Measurements from ENCODE around the gene CAB39.
"Not testable (repeated sequence)": the region's sequence is repeated elsewhere in the genome, so short reads cannot be mapped to it uniquely, and the experiment has no call there.

The CAB39 gene

DNA sequence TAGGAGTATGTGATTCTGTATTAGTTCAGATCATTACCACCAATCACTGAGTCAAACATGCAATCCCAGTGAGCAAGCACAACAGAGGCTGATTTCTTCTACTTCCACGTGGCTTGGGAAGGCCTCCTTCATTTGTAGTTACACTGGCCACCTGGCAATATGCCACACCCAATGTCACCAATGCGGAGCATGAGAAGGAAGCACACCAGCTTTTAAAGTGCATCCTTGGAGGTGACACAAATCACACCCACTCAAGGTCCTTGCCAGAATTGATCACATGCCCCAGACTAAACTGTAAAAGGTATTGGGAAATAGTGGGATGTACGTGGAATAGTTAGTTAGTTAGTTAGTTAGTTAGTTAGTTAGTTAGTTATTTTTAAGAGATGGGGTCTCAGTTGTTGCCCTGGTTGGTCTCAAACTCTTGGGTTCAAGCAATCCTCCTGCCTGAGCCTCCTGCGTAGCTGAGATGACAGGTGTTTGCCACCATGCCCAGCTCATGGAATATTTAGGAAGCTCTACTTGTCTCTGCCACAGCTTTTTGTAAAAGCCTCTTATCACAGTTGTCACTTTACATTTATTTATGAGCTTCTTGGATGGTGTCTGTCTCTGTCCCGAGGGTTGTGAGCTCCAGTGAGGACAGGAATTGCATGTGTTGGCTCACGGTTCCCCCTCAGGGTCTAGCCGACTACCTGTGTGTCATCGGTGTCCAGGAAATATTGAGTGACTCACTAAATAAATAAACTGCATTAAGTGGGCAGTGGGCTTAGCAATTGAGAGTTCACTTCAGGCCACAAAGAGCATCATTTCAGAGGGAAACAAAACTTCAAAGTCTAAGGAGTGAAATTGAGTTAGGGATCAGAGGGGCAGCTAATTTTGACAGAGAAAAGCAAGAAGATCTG lies 28.1 kb upstream of the CAB39 start:
- DNase-seq: peak; percentile 37

DNA sequence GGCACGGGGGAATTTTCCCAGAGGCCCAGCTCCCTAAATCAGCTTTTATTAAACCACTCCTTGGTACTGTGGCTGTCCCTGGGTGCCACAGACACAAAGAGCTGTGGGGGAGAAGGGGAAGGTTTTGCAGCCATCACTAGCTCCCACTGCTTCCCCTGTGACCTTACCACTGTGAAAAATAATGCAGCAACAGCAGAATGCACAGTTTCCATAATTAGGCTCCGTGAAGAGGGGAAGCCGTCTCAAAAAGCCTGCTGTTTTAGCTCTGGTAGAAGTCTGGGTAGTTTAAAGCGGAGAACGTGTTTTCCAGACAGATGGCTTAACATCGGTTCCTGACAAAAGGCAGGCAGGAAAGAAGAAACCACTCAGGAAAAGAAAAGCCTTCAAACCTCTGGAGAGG lies 27.5 kb upstream of the CAB39 start:
- no peak for DNase-seq

DNA sequence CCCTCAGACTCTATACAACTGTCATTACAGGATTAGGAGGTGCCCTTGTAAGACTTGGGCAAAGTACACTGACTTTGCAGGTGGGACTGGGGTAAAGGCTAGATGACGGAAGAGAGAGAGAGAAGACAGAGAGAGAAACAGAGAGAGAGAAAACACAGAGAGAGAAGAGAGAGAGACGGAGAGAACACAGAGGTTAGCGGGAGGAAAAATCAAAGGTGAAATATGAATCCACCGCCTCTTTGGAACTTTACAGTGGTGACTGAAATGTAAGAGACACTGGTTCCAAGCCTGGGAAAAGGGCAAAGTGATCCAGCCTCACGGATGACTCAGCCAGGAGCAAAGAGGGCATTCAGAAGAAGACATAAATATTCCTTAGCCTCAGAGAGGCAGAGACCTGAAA lies 25.1 kb upstream of the CAB39 start:
- peak; percentile 21 for DNase-seq

DNA sequence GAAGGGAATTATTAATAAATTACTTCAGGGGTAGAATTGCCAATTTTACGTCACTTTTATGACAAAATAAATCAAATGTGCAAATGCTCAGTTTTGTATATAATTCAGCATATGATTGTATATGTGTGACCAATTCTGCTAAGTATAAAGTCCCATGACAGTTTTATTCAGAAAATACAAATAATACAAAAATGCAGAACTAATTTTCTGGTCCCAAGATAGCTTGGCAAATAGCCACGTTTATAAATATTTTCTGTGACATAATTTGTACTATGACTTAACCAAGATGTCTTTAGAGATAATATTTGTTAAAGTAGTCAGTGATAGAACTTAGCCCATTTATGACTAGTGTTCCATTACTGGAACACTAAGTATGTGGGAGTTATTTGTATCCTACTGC lies 24.2 kb upstream of the CAB39 start:
- no peak for DNase-seq

DNA sequence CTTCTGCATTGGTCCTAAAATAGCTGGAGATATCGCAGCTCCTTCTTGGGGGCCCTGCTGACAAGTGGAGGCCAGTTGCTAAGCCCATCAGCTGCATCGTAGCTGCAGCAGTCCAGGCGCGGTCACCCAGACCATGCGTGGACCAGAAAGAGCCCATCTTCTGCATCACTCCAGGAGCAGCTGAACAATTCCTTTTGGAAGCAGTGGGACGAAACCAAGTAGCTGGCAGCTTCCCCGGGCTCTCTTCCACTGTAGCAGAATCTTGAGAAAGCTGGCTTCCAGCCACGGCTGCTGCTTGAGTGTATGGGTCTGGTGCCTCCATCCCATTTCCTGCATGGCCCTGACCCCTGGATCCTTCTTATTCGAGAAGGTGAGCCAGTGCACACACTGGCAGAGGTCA lies 22.2 kb upstream of the CAB39 start:
- DNase-seq: peak; percentile 56

DNA sequence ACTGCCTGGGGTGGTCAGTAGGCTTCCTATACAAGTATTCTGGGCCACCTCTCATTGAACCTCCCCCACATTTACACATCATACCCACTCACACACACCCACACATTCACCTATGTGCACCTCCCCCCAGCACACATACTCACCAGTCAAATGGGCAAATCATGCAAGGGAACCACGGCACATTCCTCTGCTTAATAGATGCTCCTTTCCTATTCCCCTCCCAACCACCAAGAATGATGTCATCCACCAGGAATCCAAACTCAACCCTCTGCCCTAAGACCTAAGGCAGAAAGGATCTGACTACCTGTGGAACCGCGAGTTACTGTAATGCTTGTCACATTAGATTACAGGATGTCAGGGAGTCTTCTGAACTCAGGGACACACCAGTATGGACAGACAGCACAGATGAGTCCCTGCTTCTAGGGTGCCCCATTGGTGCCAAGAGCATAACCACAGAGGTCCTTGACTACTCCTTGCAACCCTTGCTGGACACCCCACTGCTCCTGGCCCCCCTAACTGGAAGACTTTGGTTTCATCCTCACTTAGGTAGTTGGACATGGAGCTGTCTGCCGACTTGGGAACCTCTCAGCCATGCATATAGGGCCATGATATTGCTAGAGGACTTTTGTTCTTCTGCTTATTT lies 21.5 kb upstream of the CAB39 start:
- DNase-seq: peak; percentile 95

DNA sequence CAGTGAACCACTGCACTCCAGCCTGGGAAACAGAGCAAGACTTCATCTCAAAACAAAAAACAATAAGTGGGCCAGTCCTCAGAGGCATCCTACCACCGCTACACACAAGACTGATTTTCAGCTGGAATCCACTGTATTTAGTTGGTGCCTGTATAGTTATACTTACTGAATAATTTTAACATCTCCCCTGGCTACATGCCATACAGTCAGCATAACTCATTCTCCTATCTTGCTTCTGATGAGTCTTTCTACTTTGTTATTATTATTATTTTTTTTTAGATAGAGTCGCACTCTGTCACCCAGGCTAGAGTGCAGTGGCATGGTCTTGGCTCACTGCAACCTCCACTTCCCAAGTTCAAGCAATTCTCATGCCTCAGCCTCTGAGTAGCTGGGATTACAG lies 19.9 kb upstream of the CAB39 start:
- DNase-seq: peak; percentile 13

DNA sequence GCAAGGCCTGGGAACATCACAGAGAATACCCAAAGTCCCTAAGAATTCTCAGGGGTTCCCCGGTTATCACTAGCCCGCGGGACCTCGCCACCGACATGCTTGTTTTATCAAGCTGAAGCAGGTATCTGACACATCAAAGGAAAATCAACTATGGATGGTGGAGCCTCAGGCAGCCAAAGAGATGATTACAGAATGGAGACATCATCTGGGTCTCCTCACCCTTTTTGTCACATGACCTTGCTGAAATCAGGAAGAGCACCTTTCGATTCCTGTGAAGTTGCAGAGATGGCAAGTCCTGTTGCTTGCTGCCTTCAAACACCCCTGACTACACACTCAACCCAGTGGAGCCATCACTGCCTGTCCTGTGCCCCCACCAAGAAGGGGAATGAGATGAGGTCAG lies 19.2 kb upstream of the CAB39 start:
- DNase-seq: no peak

DNA sequence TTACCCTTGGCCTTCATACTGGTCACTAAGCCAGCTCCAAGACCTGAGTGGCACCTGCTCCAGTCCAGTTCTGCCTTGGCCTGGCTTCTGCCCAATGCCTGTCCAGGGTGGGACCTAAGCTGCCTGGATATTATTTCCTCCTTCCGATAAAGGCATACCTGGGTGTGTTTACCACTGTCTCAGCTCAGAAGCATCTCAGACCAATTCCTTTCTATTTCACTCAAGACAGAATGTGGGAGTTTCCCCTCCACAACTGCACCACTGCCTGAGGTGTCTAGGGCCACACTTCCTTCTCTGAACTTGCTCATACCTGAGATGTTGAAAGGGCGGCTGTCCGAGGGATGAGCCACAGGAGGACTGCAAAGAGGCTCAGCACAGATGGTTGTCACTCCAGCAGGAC lies 18.4 kb upstream of the CAB39 start:
- DNase-seq: peak; percentile 5

DNA sequence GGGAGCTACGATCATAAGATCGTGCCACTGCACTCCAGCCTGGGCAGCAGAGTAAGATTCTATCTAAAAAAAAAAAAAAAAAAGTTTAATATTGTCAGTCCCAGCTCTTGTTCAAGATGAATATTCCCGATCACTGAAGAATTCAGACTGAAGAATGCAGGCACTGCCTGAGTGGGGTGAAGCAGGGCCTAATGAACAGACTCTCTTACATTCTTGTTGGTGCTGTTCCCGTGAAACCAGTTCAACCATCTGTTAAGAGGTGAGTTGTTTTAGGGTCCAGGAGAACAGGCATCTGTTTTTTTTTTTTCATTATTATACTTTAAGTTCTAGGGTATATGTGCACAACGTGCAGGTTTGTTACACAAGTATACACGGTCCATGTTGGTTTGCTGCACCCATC lies 17.1 kb upstream of the CAB39 start:
- no peak for DNase-seq

DNA sequence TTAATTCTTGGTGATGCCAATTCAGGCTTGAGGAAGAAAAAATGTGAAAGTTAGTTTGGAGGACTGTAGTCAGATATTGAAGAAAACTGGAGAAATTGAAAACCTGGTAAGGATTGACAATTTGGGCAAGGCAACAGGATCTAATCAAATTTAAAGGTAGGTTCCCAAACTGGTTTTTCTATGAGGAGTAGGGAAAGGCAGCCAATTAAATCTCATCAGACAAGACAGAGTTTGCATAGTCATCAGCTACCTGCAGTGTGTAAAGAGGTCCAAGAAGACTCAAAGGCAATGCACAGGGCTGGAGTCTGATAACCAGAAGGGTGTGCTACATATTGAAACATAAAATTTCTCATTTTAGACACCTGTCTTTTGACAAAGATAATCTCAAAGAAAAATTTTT lies 16.0 kb upstream of the CAB39 start:
- no peak for DNase-seq

DNA sequence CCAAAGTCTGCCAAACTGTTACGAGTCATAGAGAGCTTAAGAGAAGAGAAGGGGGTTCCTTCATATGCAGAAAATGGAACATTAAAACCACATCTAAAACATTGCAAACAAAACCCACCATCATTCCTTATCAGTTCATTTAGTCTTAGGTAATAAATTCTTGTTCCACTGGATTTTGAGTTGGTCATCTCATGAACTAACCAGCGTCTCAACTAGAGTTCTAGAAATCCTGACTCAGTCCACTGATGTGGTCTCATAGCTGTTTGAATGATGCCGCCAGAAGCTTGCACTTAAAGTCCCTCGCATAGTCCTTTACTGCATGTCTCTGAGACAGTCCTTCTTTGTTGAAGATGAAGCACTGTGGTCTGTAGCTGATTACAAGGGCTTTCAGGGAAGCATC lies 15.0 kb upstream of the CAB39 start:
- no peak for DNase-seq

DNA sequence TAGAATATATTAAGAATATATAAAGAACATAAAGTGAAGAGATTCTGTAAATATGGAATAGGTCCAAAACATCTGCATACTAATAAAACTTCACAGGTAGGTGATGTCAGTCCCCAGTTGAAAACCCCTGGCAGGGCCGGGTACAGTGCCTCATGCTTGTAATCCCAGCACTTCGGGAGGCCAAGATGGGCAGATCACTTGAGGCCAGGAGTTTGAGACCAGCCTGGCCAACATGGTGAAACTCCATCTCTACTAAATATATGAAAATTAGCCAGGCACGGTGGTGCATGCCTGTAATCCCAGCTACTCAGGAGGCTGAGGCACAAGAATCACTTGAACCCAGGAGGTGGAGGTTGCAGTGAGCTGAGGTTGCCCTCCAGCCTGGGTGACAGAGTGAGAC lies 13.9 kb upstream of the CAB39 start:
- DNase-seq: not testable (repeated sequence)

DNA sequence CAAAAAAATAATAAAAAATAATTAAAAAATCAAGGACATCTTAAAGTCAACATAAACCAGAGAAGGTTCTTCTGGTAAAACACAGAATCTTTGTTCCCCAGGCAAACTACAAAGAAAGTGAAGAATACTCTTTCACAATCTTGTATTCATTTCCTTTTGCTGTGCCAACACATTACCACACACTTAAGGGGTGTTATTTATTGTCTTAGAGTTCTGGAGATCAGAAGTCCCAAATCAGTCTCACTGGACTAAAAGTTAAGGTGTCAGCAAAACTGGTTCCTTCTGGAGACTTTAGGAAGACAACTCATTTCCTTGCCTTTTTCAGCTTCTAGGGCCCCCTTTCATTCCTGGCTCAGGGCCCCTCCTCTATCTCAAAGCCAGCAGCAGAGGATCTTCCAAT lies 12.2 kb upstream of the CAB39 start:
- no peak for DNase-seq

DNA sequence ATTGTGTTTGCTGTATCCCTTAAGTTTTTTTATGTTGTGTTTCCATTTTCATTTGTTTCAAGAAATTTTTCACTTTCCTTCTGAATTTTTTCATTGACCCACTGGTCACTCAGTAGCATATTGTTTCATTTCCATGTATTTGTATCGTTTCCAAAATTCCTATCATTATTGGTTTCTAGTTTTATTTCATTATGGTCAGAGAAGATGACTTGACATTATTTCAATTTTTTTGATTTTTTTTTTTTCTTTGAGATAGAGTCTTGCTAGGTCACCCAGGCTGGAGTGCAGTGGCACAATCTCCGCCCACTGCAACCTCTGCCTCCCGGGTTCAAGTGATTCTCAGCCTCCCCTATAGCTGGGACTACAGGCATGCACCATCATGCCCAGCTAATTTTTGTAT lies 11.3 kb upstream of the CAB39 start:
- DNase-seq: no peak

DNA sequence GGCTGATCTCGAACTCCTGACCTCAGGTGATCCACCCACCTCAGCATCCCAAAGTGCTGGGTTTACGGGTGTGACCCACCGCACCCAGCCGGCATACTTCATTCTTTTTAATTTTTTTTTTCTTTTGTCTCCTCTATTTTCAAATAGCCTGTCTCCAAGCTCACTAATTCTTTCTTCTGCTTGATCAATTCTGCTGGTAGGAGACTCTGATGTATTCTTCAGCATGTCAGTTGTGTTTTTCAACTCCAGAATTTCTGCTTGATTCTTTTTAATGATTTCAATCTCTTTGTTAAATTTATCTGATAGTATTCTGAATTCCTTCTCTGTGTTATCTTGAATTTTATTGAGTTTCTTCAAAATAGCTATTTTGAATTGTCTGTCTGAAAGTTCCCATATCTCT lies 10.2 kb upstream of the CAB39 start:
- not testable (repeated sequence) for DNase-seq

DNA sequence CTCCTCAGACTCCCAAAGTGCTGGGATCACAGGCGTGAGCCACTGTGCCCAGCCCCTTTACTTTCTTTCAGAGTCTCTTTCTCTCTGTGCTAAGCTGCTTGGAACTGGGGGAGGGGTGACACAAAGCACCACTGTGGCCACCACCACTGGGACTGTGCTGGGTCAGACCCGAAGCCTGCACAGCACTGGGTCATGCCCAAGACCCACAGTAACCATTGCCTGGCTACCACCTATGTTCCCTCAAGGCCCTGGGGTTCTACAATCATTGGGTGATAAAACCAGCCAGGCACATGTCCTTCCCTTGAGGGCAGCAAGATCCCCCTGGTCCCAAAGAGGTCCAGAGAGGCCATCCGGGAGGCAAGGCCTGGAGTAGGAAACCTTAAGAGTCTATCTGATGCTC lies 9.1 kb upstream of the CAB39 start:
- no peak for DNase-seq

DNA sequence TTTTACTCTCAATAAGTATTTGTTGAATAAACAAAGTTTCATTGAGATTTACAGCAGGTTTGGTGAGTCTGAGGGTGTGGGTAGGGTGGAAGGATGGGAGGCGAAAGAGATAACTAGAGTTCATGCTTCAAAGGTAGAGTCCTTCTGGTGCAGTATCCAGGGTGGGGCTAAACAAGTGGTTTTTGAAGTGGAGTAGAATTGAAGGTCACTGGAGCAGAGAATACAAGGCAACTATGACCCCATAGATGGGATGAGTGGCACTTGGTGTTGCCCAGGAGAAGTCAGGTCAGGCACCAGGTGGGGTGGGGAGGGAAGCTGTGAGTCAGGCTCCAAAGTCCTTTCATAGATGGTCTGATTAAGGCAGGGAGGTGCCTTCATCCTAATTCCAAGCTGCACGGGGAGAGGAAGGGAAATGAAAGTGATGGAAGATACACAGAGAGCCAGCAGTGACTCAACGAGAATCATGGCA lies 6.6 kb upstream of the CAB39 start:
- no peak for DNase-seq

DNA sequence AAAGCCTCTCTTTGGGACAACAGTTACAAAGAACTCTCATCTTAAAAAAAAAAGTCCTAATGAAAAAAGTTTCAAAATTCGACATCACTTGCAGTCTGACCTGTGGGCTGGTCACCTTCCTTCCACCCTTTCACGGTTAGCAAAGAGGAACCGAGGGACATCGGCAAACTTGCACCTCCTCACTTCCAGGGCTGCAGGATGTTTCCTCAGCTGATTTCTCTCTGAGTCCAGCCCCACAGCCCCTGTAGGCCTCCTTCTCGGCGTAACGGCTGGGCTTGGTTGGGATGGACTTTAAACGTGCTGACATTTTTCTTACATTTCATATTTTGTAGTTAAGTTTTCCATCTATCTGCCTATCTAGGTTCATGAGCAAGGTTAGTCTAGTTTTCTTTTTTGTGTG lies 5.7 kb upstream of the CAB39 start:
- DNase-seq: no peak

DNA sequence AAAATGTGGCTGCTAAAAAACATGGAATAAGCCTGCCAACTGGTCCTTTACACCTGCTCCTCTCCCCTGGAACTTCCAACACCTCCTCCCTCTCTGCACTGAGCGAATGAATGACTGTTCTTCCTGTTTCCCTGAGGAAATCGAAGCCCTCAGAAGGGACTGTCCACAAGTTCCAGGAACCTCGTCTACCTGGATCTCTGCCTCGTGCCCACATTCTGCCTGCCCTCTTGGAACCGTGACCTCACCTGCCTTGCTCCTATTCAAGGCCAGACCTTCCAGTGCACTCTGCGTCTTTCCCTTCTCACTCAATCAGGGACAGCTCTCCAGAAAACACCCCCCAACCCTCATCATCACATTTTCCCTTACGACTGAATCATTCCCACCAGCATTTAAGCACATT lies 4.4 kb upstream of the CAB39 start:
- DNase-seq: no peak

DNA sequence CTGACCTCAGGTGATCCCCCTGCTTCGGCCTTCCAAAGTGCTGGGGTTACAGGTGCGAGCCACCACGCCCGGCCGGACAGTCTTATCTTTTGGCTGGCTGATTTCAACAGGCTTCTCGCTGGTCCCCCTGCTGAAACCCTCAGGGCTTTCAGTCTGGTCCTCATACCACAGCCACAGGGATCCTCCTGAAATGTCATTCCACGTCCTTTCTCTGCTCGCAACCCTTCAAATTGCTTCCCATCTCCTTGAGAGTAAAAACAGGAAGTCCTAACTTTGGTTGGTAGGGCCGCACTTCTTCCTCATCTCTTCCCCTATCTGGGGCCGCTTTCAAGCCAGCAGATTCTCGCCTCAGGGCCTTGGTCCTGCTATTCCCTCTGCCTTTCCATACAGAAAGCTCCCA lies 1.4 kb upstream of the CAB39 start:
- DNase-seq: no peak

DNA sequence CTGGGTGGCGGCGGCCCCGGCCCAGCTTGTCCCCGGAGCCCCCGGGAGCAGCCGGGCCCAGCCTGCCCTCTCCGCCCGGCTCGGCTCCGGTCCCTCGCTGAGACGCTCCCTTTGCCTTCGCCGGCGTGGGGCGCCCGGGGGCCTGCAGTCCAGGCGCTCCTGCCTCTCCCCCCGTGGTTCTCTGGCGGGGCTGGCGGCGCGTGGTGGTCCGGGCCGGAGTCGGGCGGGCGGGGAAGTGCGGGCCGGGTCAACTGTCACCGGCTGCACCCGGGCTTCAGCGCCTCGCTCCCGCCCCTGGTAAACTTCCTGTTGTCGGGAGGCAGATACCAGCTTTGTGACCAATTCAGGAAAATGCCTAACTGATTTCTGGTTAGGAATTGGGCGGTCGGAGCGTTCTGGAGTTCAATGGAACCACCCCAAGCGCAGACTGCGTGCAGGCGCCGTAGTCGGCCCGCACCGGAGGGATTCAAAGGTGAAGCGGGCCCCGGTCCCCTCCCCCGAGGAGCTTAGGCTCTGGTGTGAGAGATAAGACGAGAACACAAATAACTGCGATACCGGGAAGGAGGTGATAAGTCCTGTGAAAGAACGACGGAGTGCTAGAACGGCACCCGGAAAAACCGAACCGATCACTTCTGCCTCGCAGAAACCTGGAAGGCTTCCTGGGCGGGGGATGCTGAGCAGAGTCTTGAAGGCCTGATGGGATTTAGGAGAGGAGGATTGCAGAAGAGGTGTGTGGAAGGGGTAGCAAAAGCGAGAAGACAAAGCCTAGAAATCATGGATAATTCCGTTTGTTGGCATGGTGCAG lies 891 bp downstream of the CAB39 start:
- peak; percentile 69 for DNase-seq

DNA sequence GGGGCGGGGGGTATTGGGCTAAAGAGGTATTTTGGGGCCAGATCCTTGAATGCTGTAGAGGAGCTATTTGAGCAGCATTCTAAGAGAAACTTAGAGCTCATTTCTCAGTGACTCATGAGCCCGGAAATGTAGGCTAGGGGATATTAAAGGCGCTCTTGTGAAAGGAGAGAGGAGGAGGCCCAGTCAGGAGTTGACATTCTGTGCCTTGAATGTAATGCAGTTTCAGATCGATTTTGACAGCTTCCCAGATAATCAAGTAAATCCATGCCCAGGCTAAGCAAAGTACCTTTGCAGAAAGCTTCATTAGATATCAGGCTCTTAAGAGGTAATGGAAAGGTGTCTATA lies 1.5 kb downstream of the CAB39 start:
- DNase-seq: peak; percentile 69

DNA sequence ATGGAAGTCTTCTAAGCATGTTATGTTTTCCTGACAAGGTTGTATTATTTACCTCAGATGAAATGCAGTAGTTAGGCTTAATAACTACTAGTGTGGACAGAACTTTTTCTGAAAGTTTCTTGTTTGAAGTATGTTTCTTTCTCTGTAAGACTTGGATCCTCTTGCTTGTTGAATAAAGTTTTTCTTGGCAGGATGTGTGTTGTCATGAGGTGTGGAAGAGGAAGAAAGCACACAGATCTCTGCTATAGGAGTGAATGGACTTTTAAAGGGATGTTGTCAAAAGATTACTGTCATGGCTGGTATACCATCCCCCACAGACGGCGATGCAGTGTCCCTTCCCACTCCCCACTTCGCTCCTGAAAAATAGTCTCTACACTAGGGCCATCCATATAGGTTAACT lies 2.6 kb downstream of the CAB39 start:
- DNase-seq: no peak

Measured in kidney glomerular epithelial cell (primary cell).